HuH-7 (cell line): ENCODE data around the gene UBE2G2.
A peak's percentile ranks its signal among the peaks of the same experiment; 100 is the strongest.

Experiments
- DNase-seq: peaks from one replicate; pipeline ENCODE4 v3.0.0; 2011; ENCODE audit warnings: low spot score

UBE2G2 gene

GRCh38 chr21:44763451-44764318 lies 37.9 kb downstream of the UBE2G2 start:
- DNase-seq = no peak

GRCh38 chr21:44763050-44763378 lies 38.6 kb downstream of the UBE2G2 start:
- no peak for DNase-seq

- no peak for DNase-seq
Observed at GRCh38 chr21:44762221-44763049, 39.2 kb downstream of the UBE2G2 start.

GRCh38 chr21:44761747-44762208 lies 39.8 kb downstream of the UBE2G2 start:
- no peak for DNase-seq

GRCh38 chr21:44761011-44761729 lies 40.5 kb downstream of the UBE2G2 start:
- DNase-seq = peak; percentile 79

GRCh38 chr21:44760376-44760775 lies 41.2 kb downstream of the UBE2G2 start:
- DNase-seq = no peak

GRCh38 chr21:44759628-44760285 lies 41.9 kb downstream of the UBE2G2 start:
- DNase-seq = no peak

GRCh38 chr21:44758781-44759627 lies 42.6 kb downstream of the UBE2G2 start:
- DNase-seq = no peak

GRCh38 chr21:44758141-44758561 lies 43.5 kb downstream of the UBE2G2 start:
- no peak for DNase-seq

GRCh38 chr21:44757731-44758130 lies 43.9 kb downstream of the UBE2G2 start:
- no peak for DNase-seq

GRCh38 chr21:44756423-44757185 lies 45.0 kb downstream of the UBE2G2 start:
- DNase-seq = no peak

GRCh38 chr21:44755227-44755626 lies 46.4 kb downstream of the UBE2G2 start:
- DNase-seq = no peak

GRCh38 chr21:44753357-44753756 lies 48.3 kb downstream of the UBE2G2 start:
- no peak for DNase-seq

GRCh38 chr21:44752671-44753235 lies 48.9 kb downstream of the UBE2G2 start:
- DNase-seq = no peak

- DNase-seq = no peak
Observed at GRCh38 chr21:44751799-44752636, 49.6 kb downstream of the UBE2G2 start.

GRCh38 chr21:44751186-44751798 lies 50.3 kb downstream of the UBE2G2 start:
- no peak for DNase-seq

- DNase-seq = no peak
Observed at GRCh38 chr21:44750675-44751025, 51.0 kb downstream of the UBE2G2 start.
